Thymus (tissue), 11 donors: ENCODE measurements around the gene TMEM62. TPM values are rescaled to one million over a fixed set of nuclear protein-coding genes. Genes with fewer than 3 reads are reported as not detected.
"Not testable (repeated sequence)": the region's sequence is repeated elsewhere in the genome, so short reads cannot be mapped to it uniquely, and the experiment has no call there.

Experiments used
- DNase-seq, 9 donors: peaks; one replicate each; pipeline ENCODE4 v3.0.0-alpha.2; 2013; ENCODE audit warnings: low spot score in 9 of 9, low read depth in 6 of 9, missing footprints in 1 of 9
- H3K27ac ChIP-seq, 2 donors: one replicate each; pipeline ENCODE4 v1.5.1; 2013; ENCODE audit warnings: control low read depth in 1 of 2, low read depth in 1 of 2, low read length in 1 of 2, mild to moderate bottlenecking in 1 of 2, moderate library complexity in 1 of 2
- H3K27me3 ChIP-seq, 2 donors: one replicate each; pipeline ENCODE4 v1.5.1; 2013; ENCODE audit warnings: low read length in 1 of 2; ENCODE audit not compliant: control insufficient read depth in 2 of 2, insufficient read depth in 1 of 2
- H3K36me3 ChIP-seq, 2 donors: one replicate each; pipeline ENCODE4 v1.5.1; 2013; ENCODE audit warnings: low read length in 1 of 2, mild to moderate bottlenecking in 1 of 2, moderate library complexity in 1 of 2; ENCODE audit not compliant: control insufficient read depth in 2 of 2, insufficient read depth in 2 of 2
- H3K4me1 ChIP-seq, 2 donors: one replicate each; pipeline ENCODE4 v1.5.1; 2013; ENCODE audit warnings: low read length in 2 of 2; ENCODE audit not compliant: control insufficient read depth in 2 of 2, insufficient read depth in 2 of 2
- H3K4me3 ChIP-seq, 2 donors: one replicate each; pipeline ENCODE4 v1.5.1; 2013; ENCODE audit warnings: low read length in 2 of 2, control low read depth in 1 of 2, mild to moderate bottlenecking in 1 of 2
- H3K9me3 ChIP-seq, 2 donors: one replicate each; pipeline ENCODE4 v1.5.1; 2013; ENCODE audit warnings: low read length in 1 of 2, mild to moderate bottlenecking in 1 of 2; ENCODE audit not compliant: control insufficient read depth in 2 of 2, insufficient read depth in 1 of 2
- WGBS: extraction: QIAGEN DNeasy Blood & Tissue Kit; methylation state at CpG from one replicate; pipeline ENCODE4 v1.1.7; 2013; 5-methylcytosine and 5-hydroxymethylcytosine counted together
- polyA plus RNA-seq: library from polyadenylated mRNA; stranded (reverse); fragments of 200-250 nt; gene quantifications from one replicate; pipeline ENCODE4 v1.2.3, GENCODE V29; 2013
- total RNA-seq: library from RNA; stranded (reverse); fragments of 120-200 nt; gene quantifications from one replicate; pipeline ENCODE4 v1.2.4, GENCODE V29; 2013
- donor health status: healthy.

Gene TMEM62
- total and polyA plus RNA-seq, 2 donors = 5.1 to 17.8 TPM

GRCh38 chr15:43196760-43197548 lies 63.6 kb downstream of the TMEM62 start:
- Histone ChIP-seq H3K4me3 (no peak overlapping the region), H3K4me1 (no peaks in the 10 kb centered on the region), H3K36me3 (peaks cover 25 to 29% of the 10 kb centered on the region in 2 donors), H3K27ac (no peak overlapping the region), H3K9me3 (no peaks in the 10 kb centered on the region), H3K27me3 (no peaks in the 10 kb centered on the region)
- 96% methylated on average over 10 of the region's 10 CpGs for WGBS
- no peak for DNase-seq

GRCh38 chr15:43197773-43198172 lies 64.4 kb downstream of the TMEM62 start:
- H3K9me3 ChIP-seq, H3K4me1 ChIP-seq, H3K4me3 ChIP-seq, H3K27ac ChIP-seq, DNase-seq, H3K27me3 ChIP-seq: not testable (repeated sequence)
- peaks cover 17 to 24% of the 10 kb centered on the region in 2 donors for H3K36me3 ChIP-seq
- WGBS = 95% methylated on average over 3 of the region's 3 CpGs

DNA sequence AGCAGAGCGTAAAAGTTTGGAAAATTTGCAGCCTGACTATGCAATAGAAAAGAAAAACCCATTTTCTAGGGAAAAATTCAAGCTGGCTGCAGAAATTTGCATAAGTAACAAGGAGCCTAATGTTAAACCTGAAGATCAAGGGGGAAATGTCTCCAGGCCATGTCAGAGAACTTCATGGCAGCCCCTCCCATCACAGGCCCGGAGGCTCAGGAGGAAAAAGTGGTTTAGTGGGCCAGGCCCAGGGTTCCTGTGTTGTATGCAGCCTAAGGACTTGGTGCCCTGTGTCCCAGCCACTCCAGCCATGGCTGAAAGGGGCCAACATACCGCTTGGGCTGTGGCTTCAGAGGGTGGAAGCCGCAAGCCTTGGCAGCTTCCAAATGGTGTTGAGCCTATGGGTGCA lies 65.2 kb downstream of the TMEM62 start:
- H3K4me3 ChIP-seq, H3K4me1 ChIP-seq, H3K27me3 ChIP-seq, H3K9me3 ChIP-seq, DNase-seq, H3K27ac ChIP-seq: not testable (repeated sequence)
- H3K36me3 ChIP-seq = peaks cover 14 to 20% of the 10 kb centered on the region in 2 donors
- over 99% methylated on average over 4 of the region's 4 CpGs for WGBS

- peaks cover 14 to 20% of the 10 kb centered on the region in 2 donors for H3K36me3 ChIP-seq
- DNase-seq = no peak
- H3K4me1 ChIP-seq = no peaks in the 10 kb centered on the region
- H3K27ac ChIP-seq = no peak overlapping the region
- H3K4me3 ChIP-seq = no peak overlapping the region
- H3K9me3 ChIP-seq = no peaks in the 10 kb centered on the region
- H3K27me3 ChIP-seq = no peaks in the 10 kb centered on the region
- 99% methylated on average over 3 of the region's 3 CpGs for WGBS
Observed at GRCh38 chr15:43198992-43199391, 65.6 kb downstream of the TMEM62 start.

DNA sequence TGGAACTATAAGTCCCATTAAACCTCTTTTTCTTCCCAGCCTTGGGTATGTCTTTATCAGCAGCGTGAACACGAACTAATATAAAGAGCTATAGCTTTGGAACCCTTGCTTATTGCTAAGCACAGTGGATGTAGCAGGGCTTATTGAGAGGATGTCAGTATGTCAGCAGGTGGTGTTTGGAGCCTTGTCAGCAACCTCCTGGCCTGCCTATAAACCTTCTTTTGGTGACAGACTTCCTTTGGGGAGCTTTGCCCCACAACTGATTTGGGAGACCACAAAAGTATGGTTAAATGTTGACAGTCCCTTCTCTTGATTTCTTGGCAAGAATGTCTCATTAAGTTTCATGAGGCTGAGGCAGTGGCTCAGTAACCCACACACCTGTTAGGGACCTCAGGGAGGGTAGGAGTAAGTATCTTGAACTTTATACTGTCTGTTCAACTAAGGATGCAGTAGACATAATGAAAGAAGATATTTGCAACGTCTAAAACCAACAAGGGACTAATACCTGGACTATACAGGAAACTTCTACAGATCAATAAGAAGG lies 66.6 kb downstream of the TMEM62 start:
- peaks cover 6 to 14% of the 10 kb centered on the region in 2 donors for H3K36me3 ChIP-seq
- no peak for DNase-seq
- no peaks in the 10 kb centered on the region for H3K9me3 ChIP-seq
- H3K4me3 ChIP-seq = no peak overlapping the region
- H3K27me3 ChIP-seq = no peaks in the 10 kb centered on the region
- 91% methylated on average over 3 of the region's 3 CpGs for WGBS
- H3K4me1 ChIP-seq = no peaks in the 10 kb centered on the region
- no peak overlapping the region for H3K27ac ChIP-seq

- DNase-seq = peak in 2 of 9 donors; percentile 41 to 51
- Histone ChIP-seq H3K36me3 (no peaks in the 10 kb centered on the region), H3K27me3 (peaks cover 0 to 27% of the 10 kb centered on the region in 2 donors), H3K9me3 (no peaks in the 10 kb centered on the region), H3K27ac (no peak overlapping the region), H3K4me1 (no peaks in the 10 kb centered on the region), H3K4me3 (no peak overlapping the region)
- WGBS = 55% methylated on average over 8 of the region's 8 CpGs
Observed at GRCh38 chr15:43204016-43204901, 70.9 kb downstream of the TMEM62 start.

DNA sequence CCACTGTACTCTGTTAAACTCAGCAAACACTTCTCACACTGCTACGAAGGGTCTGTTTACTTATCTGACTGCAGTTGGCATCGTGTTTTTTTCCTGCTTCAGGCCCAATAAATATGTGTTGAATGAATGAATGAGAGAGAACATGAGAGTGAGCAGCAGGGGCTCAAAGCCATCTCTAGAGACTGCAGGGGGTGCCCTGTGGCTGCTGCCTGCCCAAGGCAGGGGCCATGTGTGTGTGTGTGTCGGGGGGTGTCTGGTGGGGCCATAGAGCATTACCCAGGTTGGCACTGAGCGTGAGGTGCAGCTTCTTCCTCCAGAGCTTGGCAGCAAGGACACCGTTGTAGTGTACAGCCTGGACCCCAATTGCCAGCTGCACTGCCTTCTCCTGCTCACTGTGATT lies 72.7 kb downstream of the TMEM62 start:
- WGBS = 94% methylated on average over 5 of the region's 5 CpGs

GRCh38 chr15:43207024-43207423 lies 73.6 kb downstream of the TMEM62 start:
- H3K4me1 ChIP-seq = no peaks in the 10 kb centered on the region
- no peak overlapping the region for H3K4me3 ChIP-seq
- WGBS = 95% methylated on average over 9 of the region's 9 CpGs
- no peak overlapping the region for H3K27ac ChIP-seq
- DNase-seq = no peak
- no peaks in the 10 kb centered on the region for H3K9me3 ChIP-seq
- no peaks in the 10 kb centered on the region for H3K36me3 ChIP-seq
- peaks cover 0 to 37% of the 10 kb centered on the region in 2 donors for H3K27me3 ChIP-seq

More for the DNA sequence above, 72.7 kb downstream of the TMEM62 start:
- Histone ChIP-seq H3K4me1 (no peaks in the 10 kb centered on the region), H3K27me3 (peaks cover 0 to 37% of the 10 kb centered on the region in 2 donors), H3K27ac (no peak overlapping the region), H3K9me3 (no peaks in the 10 kb centered on the region), H3K4me3 (no peak overlapping the region), H3K36me3 (no peaks in the 10 kb centered on the region)
- DNase-seq = no peak
